ENCODE results near the gene TRPM6.

TRPM6 gene

GRCh38 chr9:74711341-74711740, 176.4 kb downstream of the TRPM6 start:
- DNase-seq (ENCODE audit: low read depth): no peak

- no peak for DNase-seq (ENCODE audit: low read depth)
Observed at GRCh38 chr9:74697535-74697934, 190.2 kb downstream of the TRPM6 start.

- DNase-seq (ENCODE audit: low read depth): no peak
Observed at GRCh38 chr9:74696520-74696919, 191.2 kb downstream of the TRPM6 start.

GRCh38 chr9:74691058-74691457, 196.7 kb downstream of the TRPM6 start:
- no peak for DNase-seq (ENCODE audit: low read depth)

- no peak for DNase-seq (ENCODE audit: low read depth)
Observed at GRCh38 chr9:74683322-74683721, 204.4 kb downstream of the TRPM6 start.

- DNase-seq (ENCODE audit: low read depth): no peak
Observed at GRCh38 chr9:74681906-74682305, 205.8 kb downstream of the TRPM6 start.

- DNase-seq (ENCODE audit: low read depth): no peak
Observed at GRCh38 chr9:74674077-74674476, 213.6 kb downstream of the TRPM6 start.

All from CMK (cell line).